Endothelial cell of umbilical vein (primary cell): ENCODE results near the gene AZGP1. TPM values are rescaled to one million over a fixed set of nuclear protein-coding genes. Genes with fewer than 3 reads are reported as not detected.

ENCODE experiments used
- BruUV-seq: library from RNA; stranded (reverse); fragments of 400-500 nt; replicated peaks from 2 replicates; lab custom pipeline; 2021; lab: Mats Ljungman, UMichigan
- CTCF ChIA-PET: fragments of 300-600, 350-600 bp; sonication (Branson Sonifier 250); formaldehyde crosslinking; loops from one replicate; lab custom pipeline; 2021; ENCODE audit warnings: antibody characterized with exemption, inconsistent platforms; lab: Charles Lee
- POLR2A ChIA-PET: fragments of 300-600, 350-600 bp; sonication (Branson Sonifier 250); formaldehyde crosslinking; loops from one replicate; lab custom pipeline; 2021; ENCODE audit warnings: antibody characterized with exemption, inconsistent platforms; lab: Charles Lee
- DNase-seq: peaks from one replicate; pipeline ENCODE4 v3.0.0-alpha.2; 2011; ENCODE audit warnings: low read depth, low spot score
- FAIRE-seq: peaks from 2 replicates; lab custom pipeline; 2011; peaks lifted over from hg19 to GRCh38; lab: Jason Lieb, UNC
- H2AFZ ChIP-seq: 2 replicates; pipeline ENCODE4 v1.6.0; 2012; ENCODE audit warnings: low read depth, low read length, control low read depth, inconsistent platforms
- H3K27ac ChIP-seq: 2 replicates; pipeline ENCODE4 v1.5.1; 2011; ENCODE audit warnings: low read depth, mild to moderate bottlenecking, control low read depth, low read length, moderate library complexity; ENCODE audit not compliant: insufficient read depth
- H3K27me3 ChIP-seq, 2 experiments: 2 replicates each; pipeline versions ENCODE4 v1.6.0 to v1.6.1; 2011; ENCODE audit warnings: low read length in 2 of 2, mixed read lengths in 1 of 2; ENCODE audit not compliant: control insufficient read depth in 2 of 2, insufficient read depth in 2 of 2
- H3K36me3 ChIP-seq, 2 experiments: 2 replicates in 1 of 2; 3 replicates in 1 of 2; pipeline ENCODE4 v1.5.1; 2011; ENCODE audit warnings: low read length in 2 of 2, mild to moderate bottlenecking in 1 of 2, moderate library complexity in 1 of 2; ENCODE audit not compliant: control insufficient read depth in 2 of 2, insufficient read depth in 2 of 2; ENCODE audit errors: extremely low read depth in 1 of 2
- H3K4me1 ChIP-seq: 3 replicates; pipeline ENCODE4 v1.5.1; 2011; ENCODE audit warnings: mild to moderate bottlenecking, low read length; ENCODE audit not compliant: control insufficient read depth, insufficient read depth; ENCODE audit errors: extremely low read depth
- H3K4me2 ChIP-seq: 2 replicates; pipeline ENCODE4 v1.6.1; 2011; ENCODE audit warnings: low read length, control low read depth, mixed read lengths; ENCODE audit not compliant: insufficient read depth
- H3K4me3 ChIP-seq, 3 experiments: fragments of 200-600 bp in 1 of 3; sonication (generic), shearing (Covaris generic) in 1 of 3; replicated peaks in 1 of 3; 2 replicates each; pipeline ENCODE4 v1.5.1; 2011 to 2016; ENCODE audit warnings: control low read depth in 3 of 3, low read length in 3 of 3, mild to moderate bottlenecking in 2 of 3, inconsistent platforms in 1 of 3, low read depth in 1 of 3, moderate library complexity in 1 of 3; ENCODE audit not compliant: insufficient read depth in 1 of 3
- H3K79me2 ChIP-seq: 2 replicates; pipeline ENCODE4 v1.6.0; 2012; ENCODE audit warnings: low read length, inconsistent platforms; ENCODE audit not compliant: control insufficient read depth, insufficient read depth
- H3K9ac ChIP-seq: replicated peaks from 2 replicates; pipeline ENCODE3; 2011; ENCODE audit warnings: low read length, control low read depth; ENCODE audit not compliant: insufficient read depth; ENCODE audit errors: extremely low read depth
- H3K9me1 ChIP-seq: replicated peaks from 3 replicates; pipeline ENCODE4 v1.6.0; 2011; ENCODE audit warnings: mild to moderate bottlenecking, low read length; ENCODE audit not compliant: control insufficient read depth, insufficient read depth; ENCODE audit errors: extremely low read depth
- H3K9me3 ChIP-seq: replicated peaks from 2 replicates; pipeline ENCODE4 v1.5.1; 2012; ENCODE audit warnings: low read length, inconsistent platforms; ENCODE audit not compliant: control insufficient read depth, insufficient read depth
- H4K20me1 ChIP-seq: replicated peaks from 2 replicates; pipeline ENCODE3; 2011; ENCODE audit warnings: mild to moderate bottlenecking, low read length; ENCODE audit not compliant: control insufficient read depth, insufficient read depth; ENCODE audit errors: extremely low read depth
- CTCF ChIP-seq, 2 donors: IDR thresholded peaks; 1 replicate in 1 of 2; 2 replicates in 1 of 2; pipeline ENCODE4 v1.5.1; 2011; ENCODE audit warnings: low read length in 2 of 2, mild to moderate bottlenecking in 2 of 2, moderate library complexity in 2 of 2, control low read depth in 1 of 2, inconsistent platforms in 1 of 2, low read depth in 1 of 2; ENCODE audit not compliant: insufficient read depth in 1 of 2; ENCODE audit errors: extremely low read depth in 1 of 2
- EZH2 ChIP-seq: IDR thresholded peaks from 2 replicates; pipeline ENCODE4 v1.6.1; 2012; ENCODE audit warnings: borderline replicate concordance, low read depth, mild to moderate bottlenecking, moderate library complexity, low read length, inconsistent platforms; ENCODE audit not compliant: severe bottlenecking
- FOS ChIP-seq: IDR thresholded peaks from 2 replicates; pipeline ENCODE4 v1.6.1; 2011; ENCODE audit warnings: mild to moderate bottlenecking, low read length, moderate library complexity, borderline replicate concordance; ENCODE audit not compliant: insufficient read depth
- GATA2 ChIP-seq: IDR thresholded peaks from 2 replicates; pipeline ENCODE4 v1.7.0; 2011; ENCODE audit warnings: low read depth, mild to moderate bottlenecking, moderate library complexity, mixed read lengths, low read length; ENCODE audit not compliant: insufficient read length, insufficient read depth
- JUN ChIP-seq: IDR thresholded peaks from 2 replicates; pipeline ENCODE4 v1.6.1; 2011; ENCODE audit warnings: borderline replicate concordance, low read depth; ENCODE audit not compliant: insufficient read length, insufficient read depth
- MAX ChIP-seq: IDR thresholded peaks from 2 replicates; pipeline ENCODE4 v1.6.1; 2011; ENCODE audit not compliant: insufficient read depth, insufficient read length
- MYC ChIP-seq: IDR thresholded peaks from one replicate; pipeline ENCODE4 v1.6.1; 2011; ENCODE audit warnings: mild to moderate bottlenecking, low read depth, low read length
- POLR2A ChIP-seq: IDR thresholded peaks from 2 replicates; pipeline ENCODE4 v1.6.1; 2012; ENCODE audit warnings: low read depth, mild to moderate bottlenecking, control low read depth, low read length
- POLR2AphosphoS5 ChIP-seq: IDR thresholded peaks from 2 replicates; pipeline ENCODE4 v1.6.1; 2012; ENCODE audit warnings: low read depth, mild to moderate bottlenecking, control low read depth, low read length, moderate library complexity; ENCODE audit not compliant: insufficient read depth
- dilution Hi-C: fragments of 300-500 bp; cut with MboI; formaldehyde crosslinking; loops from one replicate; pipeline ENCODE4 v1.15.0; 2019; ENCODE audit warnings: low sequenced_read_pairs; ENCODE audit not compliant: extremely low pct_ligation_motif_present
- intact Hi-C: fragments of 100-400 bp; cut with micrococcal nuclease; formaldehyde crosslinking; loops from one replicate; pipeline ENCODE4 v1.10.0; 2022
- polyA plus RNA-seq, 4 experiments: library from polyadenylated mRNA; depleted of rRNA in 3 of 4; stranded (reverse) in 3 of 4; unstranded in 1 of 4; fragments of >200 nt; gene quantifications; 2 replicates each; pipeline versions ENCODE4 v1.2.1 to v1.2.3, GENCODE V29; 2011 to 2012; ENCODE audit warnings: missing spikeins in 1 of 4
- total RNA-seq: library from RNA; stranded (reverse); gene quantifications from 2 replicates; pipeline ENCODE4 v1.2.3, GENCODE V29; 2021

AZGP1 gene
- total and polyA plus RNA-seq, 2 donors (not counting 3 experiments of a cell fraction or from before 2014, with no cell fraction given) = not detected

GRCh38 chr7:100017875-100018274 lies 42.0 kb upstream of the AZGP1 start:
- Histone ChIP-seq H3K9ac (no peak overlapping the region), H3K27me3 (no peaks in the 10 kb centered on the region), H3K4me2 (no peak overlapping the region), H4K20me1 (no peaks in the 10 kb centered on the region), H3K36me3 (peaks cover 2 to 4% of the 10 kb centered on the region in 2 experiments), H3K27ac (no peak overlapping the region), H3K4me1 (peaks cover 12% of the 10 kb centered on the region), H3K79me2 (peaks cover 51% of the 10 kb centered on the region), H2AFZ (no peak overlapping the region), H3K9me3 (no peaks in the 10 kb centered on the region), H3K9me1 (no peaks in the 10 kb centered on the region), H3K4me3 (no peak overlapping the region)
- CTCF ChIA-PET = interaction anchor here (0.7 to 1.3 kb wide), 6 partner anchors 8 to 32 kb away, joined by 3 to 8 read pairs (median 3); partner anchors contain the start of gene ZSCAN21
- POLR2A ChIA-PET = no interaction called here
- dilution Hi-C loops (no loop called here), intact Hi-C loops (loop anchor here (2.0 kb wide), 1 partner anchor 23 kb away; no protein-coding TSS in a partner anchor)
- TF ChIP-seq EZH2 = no peak
- no peak for TF ChIP-seq FOS
- TF ChIP-seq MYC = no peak
- no peak for TF ChIP-seq POLR2A
- no peak for TF ChIP-seq CTCF (IDR thresholded peaks at IDR 0.05; ENCODE audit: extremely low read depth in 1 of 2, insufficient read depth in 1 of 2, low read depth in 1 of 2, low read length in 2 of 2)
- no peak for TF ChIP-seq POLR2AphosphoS5
- no peak for TF ChIP-seq JUN
- no peak for TF ChIP-seq GATA2
- no peak for TF ChIP-seq MAX
- FAIRE-seq (no peak), DNase-seq (no peak)
- BruUV-seq = no TSS peak
